HG03095 (cell line): Measurements from ENCODE around the gene SEMA6A.
"Not testable (repeated sequence)": the region's sequence is repeated elsewhere in the genome, so short reads cannot be mapped to it uniquely, and the experiment has no call there.

ENCODE experiments used
- ATAC-seq: cut with Tn5 transposase; IDR thresholded peaks from one replicate; pipeline ENCODE4 v1.9.1; 2021; ENCODE audit warnings: moderate library complexity; ENCODE audit not compliant: unreplicated experiment

SEMA6A gene

GRCh38 chr5:116550082-116550481 is 24.5 kb downstream of the SEMA6A start:
- ATAC-seq: no peak

- ATAC-seq: no peak
Observed at GRCh38 chr5:116546743-116547124, 27.9 kb downstream of the SEMA6A start.

GRCh38 chr5:116546033-116546742 is 28.4 kb downstream of the SEMA6A start:
- no peak for ATAC-seq

GRCh38 chr5:116545465-116545864 is 29.2 kb downstream of the SEMA6A start:
- not testable (repeated sequence) for ATAC-seq

- ATAC-seq: no peak
Observed at GRCh38 chr5:116544531-116545241, 29.9 kb downstream of the SEMA6A start.

GRCh38 chr5:116543501-116543900 is 31.1 kb downstream of the SEMA6A start:
- no peak for ATAC-seq

GRCh38 chr5:116542619-116543018 is 32.0 kb downstream of the SEMA6A start:
- ATAC-seq: no peak

- ATAC-seq: no peak
Observed at GRCh38 chr5:116539222-116539621, 35.4 kb downstream of the SEMA6A start.

- no peak for ATAC-seq
Observed at GRCh38 chr5:116536316-116537083, 38.1 kb downstream of the SEMA6A start.

- ATAC-seq: no peak
Observed at GRCh38 chr5:116534964-116535651, 39.5 kb downstream of the SEMA6A start.

- ATAC-seq: no peak
Observed at GRCh38 chr5:116532762-116533525, 41.7 kb downstream of the SEMA6A start.

- no peak for ATAC-seq
Observed at GRCh38 chr5:116531635-116532034, 43.0 kb downstream of the SEMA6A start.

GRCh38 chr5:116531117-116531516 is 43.5 kb downstream of the SEMA6A start:
- ATAC-seq: no peak

GRCh38 chr5:116530276-116530675 is 44.3 kb downstream of the SEMA6A start:
- no peak for ATAC-seq

- ATAC-seq: no peak
Observed at GRCh38 chr5:116529615-116530014, 45.0 kb downstream of the SEMA6A start.

- no peak for ATAC-seq
Observed at GRCh38 chr5:116528519-116529234, 45.9 kb downstream of the SEMA6A start.

- no peak for ATAC-seq
Observed at GRCh38 chr5:116527582-116527981, 47.0 kb downstream of the SEMA6A start.

- no peak for ATAC-seq
Observed at GRCh38 chr5:116525674-116526073, 48.9 kb downstream of the SEMA6A start.

GRCh38 chr5:116524966-116525365 is 49.7 kb downstream of the SEMA6A start:
- ATAC-seq: no peak
